K562 (cell line): Measurements from ENCODE around the gene TMOD2. TPM values are rescaled to one million over a fixed set of nuclear protein-coding genes. Genes with fewer than 3 reads are reported as not detected.

Source experiments
- ATAC-seq: fragments of 200-7000 bp; cut with Tn5 transposase; 3 replicates; pipeline ENCODE4 v1.9.1; 2020; ENCODE audit warnings: moderate library complexity
- BruUV-seq: library from RNA; stranded (reverse); fragments of 400-500 nt; replicated peaks from 2 replicates; lab custom pipeline; 2021; lab: Mats Ljungman, UMichigan
- CTCF ChIA-PET: fragments of 300-600 bp; formaldehyde crosslinking; extraction: SDS; loops from one replicate; lab custom pipeline; 2021; ENCODE audit warnings: low intra/inter-chr PET ratio; lab: Yijun Ruan, JAX
- POLR2A ChIA-PET: fragments of 300-600, 350-650 bp; sonication (Branson Sonifier 250); formaldehyde crosslinking; extraction: SDS; loops from one replicate; lab custom pipeline; 2021; ENCODE audit warnings: antibody characterized with exemption, inconsistent platforms; lab: Yijun Ruan, JAX
- DNase-seq, 4 experiments: peaks; one replicate each; pipeline versions ENCODE4 v3.0.0 to v3.0.0-alpha.2; 2011 to 2018; ENCODE audit warnings: low spot score in 3 of 4, mixed read lengths in 3 of 4; ENCODE audit errors: extremely low read depth in 1 of 4
- FAIRE-seq: peaks from 2 replicates; lab custom pipeline; 2011; peaks lifted over from hg19 to GRCh38; lab: Jason Lieb, UNC
- H2AFZ ChIP-seq: 2 replicates; pipeline ENCODE4 v1.6.0; 2011; ENCODE audit warnings: low read depth, low read length, control low read depth, inconsistent platforms
- H3K27ac ChIP-seq: fragments of 200-600 bp; 3 replicates; pipeline ENCODE4 v1.8.0; 2011; ENCODE audit warnings: low read depth, mild to moderate bottlenecking, control low read depth, inconsistent platforms, low read length, moderate library complexity, mixed read lengths; ENCODE audit errors: extremely low read depth
- H3K27me3 ChIP-seq, 2 experiments: fragments of 300-600 bp in 1 of 2; 2 replicates in 1 of 2; 3 replicates in 1 of 2; pipeline versions ENCODE4 v1.6.0 to v1.8.0; 2011; ENCODE audit warnings: inconsistent platforms in 2 of 2, low read length in 2 of 2, mild to moderate bottlenecking in 1 of 2, mixed read lengths in 1 of 2, moderate library complexity in 1 of 2; ENCODE audit not compliant: control insufficient read depth in 2 of 2, insufficient read depth in 2 of 2
- H3K36me3 ChIP-seq: fragments of 300-600 bp; 3 replicates; pipeline ENCODE4 v1.8.0; 2011; ENCODE audit warnings: mild to moderate bottlenecking, low read length, inconsistent platforms; ENCODE audit not compliant: control insufficient read depth, insufficient read depth
- H3K4me1 ChIP-seq, 2 experiments: fragments of 200-600 bp in 1 of 2; replicated peaks in 1 of 2; 2 replicates in 1 of 2; 3 replicates in 1 of 2; pipeline versions ENCODE4 v1.5.1 to v1.8.0; 2011; ENCODE audit warnings: inconsistent platforms in 2 of 2, low read length in 2 of 2, mild to moderate bottlenecking in 1 of 2, mixed read lengths in 1 of 2, moderate library complexity in 1 of 2; ENCODE audit not compliant: control insufficient read depth in 2 of 2, insufficient read depth in 2 of 2
- H3K4me2 ChIP-seq: 2 replicates; pipeline ENCODE4 v1.6.1; 2011; ENCODE audit warnings: low read length, control low read depth, inconsistent platforms, mixed read lengths; ENCODE audit not compliant: insufficient read depth
- H3K4me3 ChIP-seq: fragments of 200-600 bp; sonication (generic), shearing (Covaris generic); 2 replicates; pipeline ENCODE4 v1.5.1; 2016; ENCODE audit warnings: control low read depth, inconsistent platforms
- H3K79me2 ChIP-seq: fragments of 200-600 bp; 3 replicates; pipeline ENCODE4 v1.8.0; 2011; ENCODE audit warnings: low read length, inconsistent platforms; ENCODE audit not compliant: control insufficient read depth, insufficient read depth
- H3K9ac ChIP-seq, 2 experiments: 2 replicates each; pipeline versions ENCODE4 v1.6.0 to v1.6.1; 2011; ENCODE audit warnings: low read depth in 2 of 2, low read length in 2 of 2, control low read depth in 1 of 2, inconsistent platforms in 1 of 2, mild to moderate bottlenecking in 1 of 2, mixed read lengths in 1 of 2; ENCODE audit not compliant: insufficient read depth in 1 of 2
- H3K9me1 ChIP-seq: one replicate; pipeline ENCODE4 v1.6.0; 2011; ENCODE audit warnings: inconsistent platforms, mild to moderate bottlenecking, low read length, moderate library complexity; ENCODE audit not compliant: control insufficient read depth, insufficient read depth
- H3K9me3 ChIP-seq: replicated peaks from 2 replicates; pipeline ENCODE4 v1.5.1; 2011; ENCODE audit warnings: low read depth, low read length, inconsistent platforms; ENCODE audit not compliant: control insufficient read depth, insufficient read depth
- H4K20me1 ChIP-seq: replicated peaks from 2 replicates; pipeline ENCODE4 v1.6.1; 2011; ENCODE audit warnings: low read length, inconsistent platforms, mixed read lengths; ENCODE audit not compliant: control insufficient read depth, insufficient read depth
- CEBPB ChIP-seq: fragments of 450-650 bp; IDR thresholded peaks from 2 replicates; pipeline ENCODE4 v1.6.1; 2016; ENCODE audit warnings: missing genetic modification characterization, missing compliant biosample characterization
- CEBPG ChIP-seq, 3 experiments: fragments of 200-800 bp in 1 of 3; sonication (Bioruptor generic) in 1 of 3; sonication (generic) in 1 of 3; formaldehyde crosslinking in 1 of 3; IDR thresholded peaks in 2 of 3; conservative IDR thresholded peaks in 1 of 3; 2 replicates each; pipeline versions ENCODE4 v1.6.1 to v1.8.0; 2016 to 2022; ENCODE audit warnings: missing compliant biosample characterization in 2 of 3, missing genetic modification characterization in 2 of 3, mild to moderate bottlenecking in 1 of 3, missing genetic modification reagents in 1 of 3
- CTCF ChIP-seq, 3 experiments: IDR thresholded peaks in 2 of 3; conservative IDR thresholded peaks in 1 of 3; 2 replicates each; pipeline ENCODE4 v1.5.1; 2011 to 2012; ENCODE audit warnings: low read length in 3 of 3, mild to moderate bottlenecking in 3 of 3, control low read depth in 2 of 3, improper control_type of control experiment in 1 of 3, inconsistent platforms in 1 of 3, low read depth in 1 of 3, mixed read lengths in 1 of 3, moderate library complexity in 1 of 3; ENCODE audit not compliant: insufficient read depth in 2 of 3
- KAT2B ChIP-seq: IDR thresholded peaks from one replicate; pipeline ENCODE4 v1.6.1; 2012; ENCODE audit warnings: low read depth, mild to moderate bottlenecking, control low read depth, inconsistent platforms, low read length, moderate library complexity
- MAZ ChIP-seq, 2 experiments: fragments of 450-650 bp in 1 of 2; sonication (generic) in 1 of 2; formaldehyde crosslinking; IDR thresholded peaks in 1 of 2; conservative IDR thresholded peaks in 1 of 2; 2 replicates each; pipeline versions ENCODE4 v1.4.0 to v1.5.0; 2020; ENCODE audit warnings: mild to moderate bottlenecking in 1 of 2, missing genetic modification reagents in 1 of 2
- NFIC ChIP-seq: fragments of 450-650 bp; IDR thresholded peaks from 2 replicates; pipeline ENCODE4 v1.6.1; 2017; ENCODE audit warnings: mild to moderate bottlenecking, inconsistent platforms
- RAD21 ChIP-seq, 2 experiments: fragments of 250-450 bp in 1 of 2; fragments of 450-650 bp in 1 of 2; sonication (Bioruptor Pico) in 1 of 2; formaldehyde crosslinking in 1 of 2; IDR thresholded peaks in 1 of 2; conservative IDR thresholded peaks in 1 of 2; 2 replicates each; pipeline versions ENCODE4 v1.4.0 to v1.8.0; 2020 to 2022; ENCODE audit warnings: mild to moderate bottlenecking in 2 of 2, moderate library complexity in 1 of 2
- ZNF57 ChIP-seq: fragments of 450-650 bp; formaldehyde crosslinking; IDR thresholded peaks from 2 replicates; pipeline ENCODE4 v1.4.0; 2020; ENCODE audit warnings: mild to moderate bottlenecking, moderate library complexity
- ZNF644 ChIP-seq: fragments of 200-800 bp; sonication (Bioruptor generic); IDR thresholded peaks from 2 replicates; pipeline ENCODE4 v1.6.1; 2016; ENCODE audit warnings: low read depth, missing genetic modification characterization, missing compliant biosample characterization
- WGBS: fragments of 100-300 bp; shearing (Covaris generic); methylation state at CpG from one replicate; pipeline ENCODE4 v1.1.6; 2016; ENCODE audit warnings: low coverage, mixed read lengths; ENCODE audit not compliant: insufficient coverage; ENCODE audit errors: missing lambda C conversion rate; 5-methylcytosine and 5-hydroxymethylcytosine counted together
- in situ Hi-C: fragments of 300-500 bp; cut with MboI; formaldehyde crosslinking; loops from 4 replicates; pipeline ENCODE4 v1.15.0; 2018; ENCODE audit warnings: inconsistent platforms, mixed read lengths
- intact Hi-C: fragments of 100-400 bp; cut with micrococcal nuclease; formaldehyde crosslinking; loops from 2 replicates; pipeline ENCODE4 v1.14.2; 2022
- polyA plus RNA-seq, 8 experiments: library from polyadenylated mRNA; depleted of rRNA in 4 of 8; stranded (reverse) in 5 of 8; unstranded in 3 of 8; fragments of >200 nt; fragmentation: Nextera tagmentation in 2 of 8; fragmentation: Illumina TruSeq in 1 of 8; extraction: Ambion mirVana in 2 of 8; extraction: Trizol in 1 of 8; gene quantifications; 2 replicates each; pipeline versions ENCODE4 v1.2.1 to v1.2.3, GENCODE V29; 2011 to 2014; ENCODE audit warnings: inconsistent platforms in 1 of 8, missing spikeins in 1 of 8
- total RNA-seq, 7 experiments: library from RNA; depleted of rRNA in 6 of 7; stranded (reverse); fragments of >200 nt in 6 of 7; fragmentation: Illumina TruSeq in 2 of 7; extraction: Trizol in 2 of 7; gene quantifications; 2 replicates each; pipeline versions ENCODE4 v1.2.1 to v1.2.3, GENCODE V29; 2011 to 2021; ENCODE audit warnings: low replicate concordance in 1 of 7

The TMOD2 gene
- total and polyA plus RNA-seq, 9 of the 15 experiments (the other 6 are each of a cell fraction or from before 2014, with no cell fraction given), result 0.49 to 3.8 (median 3.0) TPM

GRCh38 chr15:51758645-51759044 lies 7.2 kb downstream of the TMOD2 start:
- TF ChIP-seq NFIC, result peak; percentile 64
- TF ChIP-seq ZNF644, result no peak
- Histone ChIP-seq H3K4me3 (no peak overlapping the region), H3K4me2 (no peak overlapping the region), H3K27ac (no peak overlapping the region), H3K9ac (peak overlapping the region in 1 of 2 experiments; percentile 18; a peak in 1 of 4 replicates), H4K20me1 (no peaks in the 10 kb centered on the region), H3K27me3 (no peaks in the 10 kb centered on the region), H3K4me1 (peaks cover 4 to 15% of the 10 kb centered on the region in 2 experiments; a peak in 4 of 5 replicates), H3K79me2 (no peaks in the 10 kb centered on the region), H3K9me3 (no peaks in the 10 kb centered on the region), H3K36me3 (no peaks in the 10 kb centered on the region; the same call in 1 of the 3 replicates), H3K9me1 (no peaks in the 10 kb centered on the region), H2AFZ (no peak overlapping the region)
- ATAC-seq (no peak), FAIRE-seq (no peak), DNase-seq (peak in 2 of 4 experiments; percentile 16 to 28)
- no TSS peak for BruUV-seq
- in situ Hi-C loops, result no loop called here
- intact Hi-C loops, result no loop called here
- ChIA-PET POLR2A (interaction anchor here (1.2 to 1.4 kb wide), 2 partner anchors 9 to 11 kb away, joined by 3 read pairs; no protein-coding TSS in a partner anchor), CTCF (no interaction called here)
- WGBS, result 8% methylated on average over 1 of the region's 1 CpG

GRCh38 chr15:51759557-51760070 lies 8.2 kb downstream of the TMOD2 start:
- 28% methylated on average over 3 of the region's 3 CpGs for WGBS
- Histone ChIP-seq H3K27ac (no peak overlapping the region), H3K36me3 (no peaks in the 10 kb centered on the region; the same call in 2 of the 3 replicates), H3K4me2 (no peak overlapping the region), H3K79me2 (no peaks in the 10 kb centered on the region), H3K9me3 (no peaks in the 10 kb centered on the region), H3K27me3 (no peaks in the 10 kb centered on the region), H3K9me1 (no peaks in the 10 kb centered on the region), H4K20me1 (no peaks in the 10 kb centered on the region), H3K9ac (0 out of 4 replicates have a peak overlapping the region, but pooled peaks of 1 of the 2 experiments have one; percentile 38), H2AFZ (no peak overlapping the region), H3K4me3 (no peak overlapping the region), H3K4me1 (peaks cover 4 to 15% of the 10 kb centered on the region in 2 experiments; a peak in 4 of 5 replicates)
- peak; percentile 81 for ATAC-seq
- TF ChIP-seq CTCF (IDR thresholded peaks at IDR 0.05 in 2 of 3, conservative IDR thresholded peaks at IDR 0.05 in 1 of 3; ENCODE audit: insufficient read depth in 2 of 3, low read depth in 1 of 3, low read length in 3 of 3), result peak; percentile 36 to 55 (median 43)
- no peak for TF ChIP-seq KAT2B
- peak in 1 of 2 experiments; percentile 52; a peak in 2 of 4 replicates for TF ChIP-seq MAZ (CRISPR knock-in tag; conservative IDR thresholded peaks at IDR 0.05 in 1 of 2, IDR thresholded peaks at IDR 0.05 in 1 of 2)
- peak; percentile 87 for TF ChIP-seq CEBPB (tag)
- TF ChIP-seq CEBPG (CRISPR knock-in tag; IDR thresholded peaks at IDR 0.05), result peak; percentile 45; the same call in 1 of the 2 replicates
- peak; percentile 32 to 86; a peak in 3 of 4 replicates for TF ChIP-seq CEBPG (tag; conservative IDR thresholded peaks at IDR 0.05 in 1 of 2, IDR thresholded peaks at IDR 0.05 in 1 of 2)
- TF ChIP-seq NFIC, result peak; percentile 21; the same call in 1 of the 2 replicates
- no peak for TF ChIP-seq ZNF57 (CRISPR knock-in tag)
- peak in 1 of 2 experiments; percentile 56; a peak in 2 of 4 replicates for TF ChIP-seq RAD21 (CRISPR knock-in tag; conservative IDR thresholded peaks at IDR 0.05 in 1 of 2, IDR thresholded peaks at IDR 0.05 in 1 of 2)
- no TSS peak for BruUV-seq
- ChIA-PET POLR2A (interaction anchor here (0.7 kb wide), 1 partner anchor 935 kb away, joined by 3 read pairs; no protein-coding TSS in a partner anchor), CTCF (no interaction called here)
- FAIRE-seq, result no peak
- peak in 3 of 4 experiments; percentile 35 to 50 (median 41) for DNase-seq
- in situ Hi-C loops, result no loop called here
- intact Hi-C loops, result no loop called here
